Erythroblast (primary cell): ENCODE measurements around the gene TMC1.

Source experiments
- GATA1 ChIP-seq: IDR thresholded peaks from 2 replicates; pipeline ENCODE4 v1.6.1; 2011; ENCODE audit warnings: low read depth, mild to moderate bottlenecking, control low read depth, low read length, moderate library complexity
- POLR2A ChIP-seq: IDR thresholded peaks from 2 replicates; pipeline ENCODE4 v1.6.1; 2011; ENCODE audit warnings: mild to moderate bottlenecking, low read length

- TF ChIP-seq POLR2A (no peak), GATA1 (no peak)
These were observed 206.8 kb downstream of the TMC1 start for GRCh38 chr9:72728031-72728770.
